ENCODE measurements around the gene ACVR1. TPM values are rescaled to one million over a fixed set of nuclear protein-coding genes. Genes with fewer than 3 reads are reported as not detected.

ACVR1 gene
- total and polyA plus RNA-seq, 9 of the 15 experiments (the other 6 are each of a cell fraction or from before 2014, with no cell fraction given) = 3.8 to 14.3 (median 6.9) TPM

GRCh38 chr2:157769856-157770255 is 106.3 kb downstream of the ACVR1 start (continued):
- TF ChIP-seq CLOCK (CRISPR knock-in tag; IDR thresholded peaks at IDR 0.05; ENCODE audit: borderline replicate concordance) (no peak), SRF (CRISPR knock-in tag; IDR thresholded peaks at IDR 0.05) (no peak), TCF7L2 (IDR thresholded peaks at IDR 0.05; ENCODE audit: low read depth, low read length) (no peak), ZNF699 (CRISPR knock-in tag; IDR thresholded peaks at IDR 0.05; ENCODE audit: insufficient replicate concordance) (no peak), ARID3B (CRISPR knock-in tag; IDR thresholded peaks at IDR 0.05; ENCODE audit: borderline replicate concordance) (no peak), ZNF184 (CRISPR knock-in tag; IDR thresholded peaks at IDR 0.05) (no peak)

Data from K562 (cell line).